GM23338 (cell line): ENCODE results near the gene COPA. TPM values are rescaled to one million over a fixed set of nuclear protein-coding genes. Genes with fewer than 3 reads are reported as not detected.

Source experiments
- ATAC-seq: fragments of 200-7000 bp; cut with Tn5 transposase; 3 replicates; pipeline ENCODE4 v1.9.1; 2020
- DNase-seq: peaks from one replicate; pipeline ENCODE4 v3.0.0-alpha.2; 2015; ENCODE audit warnings: low spot score
- H2AFZ ChIP-seq: fragments of 200-600 bp; sonication (generic); 2 replicates; pipeline ENCODE4 v1.8.0; 2016; ENCODE audit warnings: antibody characterized with exemption, mild to moderate bottlenecking, moderate library complexity
- H3F3A ChIP-seq: fragments of 200-600 bp; sonication (generic); replicated peaks from 2 replicates; pipeline ENCODE4 v1.8.0; 2017; ENCODE audit warnings: antibody characterized with exemption, mixed run types, low read depth
- H3K27ac ChIP-seq: fragments of 200-600 bp; sonication (generic); 2 replicates; pipeline ENCODE4 v1.6.1; 2016; ENCODE audit warnings: low read depth
- H3K27me3 ChIP-seq: fragments of 200-600 bp; sonication (generic); 2 replicates; pipeline ENCODE4 v1.8.0; 2016; ENCODE audit warnings: mild to moderate bottlenecking, mixed run types, moderate library complexity; ENCODE audit not compliant: insufficient read depth
- H3K36me3 ChIP-seq: fragments of 200-600 bp; sonication (generic); 2 replicates; pipeline ENCODE4 v1.8.0; 2016; ENCODE audit warnings: mild to moderate bottlenecking; ENCODE audit not compliant: insufficient read depth
- H3K4me1 ChIP-seq: fragments of 200-600 bp; sonication (generic); 2 replicates; pipeline ENCODE4 v1.8.0; 2016; ENCODE audit warnings: mild to moderate bottlenecking, moderate library complexity; ENCODE audit not compliant: insufficient read depth
- H3K4me2 ChIP-seq: fragments of 200-600 bp; sonication (generic); 2 replicates; pipeline ENCODE4 v1.7.1; 2017; ENCODE audit warnings: mixed run types
- H3K4me3 ChIP-seq: fragments of 200-600 bp; sonication (generic); 2 replicates; pipeline ENCODE4 v1.6.1; 2016; ENCODE audit warnings: mixed run types
- H3K79me2 ChIP-seq: fragments of 200-600 bp; sonication (generic); replicated peaks from 2 replicates; pipeline ENCODE4 v1.8.0; 2017; ENCODE audit warnings: mild to moderate bottlenecking; ENCODE audit not compliant: insufficient read depth
- H3K9me2 ChIP-seq: fragments of 200-600 bp; sonication (generic); 2 replicates; pipeline ENCODE4 v1.8.0; 2017; ENCODE audit not compliant: insufficient read depth
- H4K20me1 ChIP-seq: fragments of 200-600 bp; sonication (generic); replicated peaks from 2 replicates; pipeline ENCODE4 v1.8.0; 2017; ENCODE audit warnings: mild to moderate bottlenecking; ENCODE audit not compliant: insufficient read depth
- H3K27ac Mint-ChIP-seq: 2 replicates; pipeline ENCODE4 v1.8.0; 2020; ENCODE audit warnings: inconsistent platforms, mild to moderate bottlenecking, moderate library complexity, mixed read lengths
- H3K27me3 Mint-ChIP-seq: 3 replicates; pipeline ENCODE4 v1.8.0; 2022; ENCODE audit warnings: low read depth, mild to moderate bottlenecking, moderate library complexity, mixed read lengths, inconsistent platforms; ENCODE audit not compliant: insufficient read depth, poor library complexity
- H3K36me3 Mint-ChIP-seq: 3 replicates; pipeline ENCODE4 v1.8.0; 2021; ENCODE audit warnings: low read depth, mild to moderate bottlenecking, inconsistent platforms, moderate library complexity, mixed read lengths
- H3K4me1 Mint-ChIP-seq: 3 replicates; pipeline ENCODE4 v1.8.0; 2020; ENCODE audit warnings: mild to moderate bottlenecking, inconsistent platforms, mixed read lengths
- H3K4me3 Mint-ChIP-seq: 3 replicates; pipeline ENCODE4 v1.8.0; 2021; ENCODE audit warnings: moderate library complexity, mild to moderate bottlenecking, inconsistent platforms, mixed read lengths
- H3K9me3 Mint-ChIP-seq: 3 replicates; pipeline ENCODE4 v1.8.0; 2020; ENCODE audit warnings: moderate library complexity, mild to moderate bottlenecking, inconsistent platforms, mixed read lengths
- CREB1 ChIP-seq: fragments of 250-450 bp; sonication (Bioruptor Pico); IDR thresholded peaks from 2 replicates; pipeline ENCODE4 v1.5.0; 2020; ENCODE audit warnings: low read depth, mild to moderate bottlenecking, moderate library complexity
- EZH2 ChIP-seq: fragments of 200-600 bp; sonication (generic); IDR thresholded peaks from one replicate; pipeline ENCODE4 v1.8.0; 2017; ENCODE audit warnings: antibody characterized with exemption, mild to moderate bottlenecking, low read depth; ENCODE audit not compliant: unreplicated experiment
- NANOG ChIP-seq: IDR thresholded peaks from 2 replicates; pipeline ENCODE4 v1.6.1; 2016; ENCODE audit warnings: antibody characterized with exemption, borderline replicate concordance
- POLR2AphosphoS5 ChIP-seq: IDR thresholded peaks from 2 replicates; pipeline ENCODE4 v1.6.1; 2016; ENCODE audit warnings: antibody characterized with exemption, low read depth
- REST ChIP-seq: IDR thresholded peaks from one replicate; pipeline ENCODE4 v1.6.1; 2018; ENCODE audit warnings: antibody characterized with exemption; ENCODE audit not compliant: unreplicated experiment
- ZNF331 ChIP-seq: fragments of 250-450 bp; sonication (Bioruptor Pico); IDR thresholded peaks from 2 replicates; pipeline ENCODE4 v1.5.0; 2020; ENCODE audit warnings: low read depth, mild to moderate bottlenecking, moderate library complexity
- ZNF462 ChIP-seq: fragments of 250-450 bp; sonication (Bioruptor Pico); IDR thresholded peaks from 2 replicates; pipeline ENCODE4 v1.5.0; 2020; ENCODE audit warnings: mild to moderate bottlenecking, moderate library complexity
- polyA plus RNA-seq: library from polyadenylated mRNA; unstranded; fragments of >200 nt; fragmentation: Nextera tagmentation; extraction: Ambion mirVana; gene quantifications from 2 replicates; pipeline ENCODE4 v1.2.1, GENCODE V29; 2016
- total RNA-seq: library from RNA; depleted of rRNA; stranded (reverse); fragments of >200 nt; shearing (Covaris generic); gene quantifications from 2 replicates; pipeline ENCODE4 v1.2.3, GENCODE V29; 2014

COPA gene
- total and polyA plus RNA-seq, 2 experiments from 2014 or later, result 58.2 to 87.1 TPM

- Histone ChIP-seq H3K27ac (no peak overlapping the region), H3K27me3 (no peaks in the 10 kb centered on the region), H3K4me2 (no peak overlapping the region), H3K36me3 (peaks cover 28% of the 10 kb centered on the region), H3K4me3 (no peak overlapping the region), H3K4me1 (no peaks in the 10 kb centered on the region), H3K79me2 (peaks cover 13% of the 10 kb centered on the region), H2AFZ (no peak overlapping the region), H4K20me1 (peaks cover 8% of the 10 kb centered on the region), H3F3A (no peaks in the 10 kb centered on the region), H3K9me2 (no peaks in the 10 kb centered on the region)
- TF ChIP-seq REST (no peak), POLR2AphosphoS5 (no peak)
- DNase-seq, result no peak
- Mint-ChIP-seq H3K27ac (no peak overlapping the region), H3K4me1 (no peaks in the 10 kb centered on the region), H3K36me3 (peaks cover 46% of the 10 kb centered on the region), H3K4me3 (no peak overlapping the region), H3K9me3 (no peaks in the 10 kb centered on the region), H3K27me3 (peaks cover 1% of the 10 kb centered on the region)
- no peak for ATAC-seq
These were observed 20.2 kb downstream of the COPA start for GRCh38 chr1:160322831-160323230.

- Mint-ChIP-seq H3K4me3 (no peak overlapping the region), H3K36me3 (peaks cover 78% of the 10 kb centered on the region), H3K9me3 (no peaks in the 10 kb centered on the region), H3K27me3 (no peaks in the 10 kb centered on the region), H3K27ac (no peak overlapping the region), H3K4me1 (no peaks in the 10 kb centered on the region)
- DNase-seq, result no peak
- no peaks in the 10 kb centered on the region for H3K9me2 ChIP-seq
- no peak overlapping the region for H3K4me3 ChIP-seq
- peaks cover 45% of the 10 kb centered on the region for H3K36me3 ChIP-seq
- no peak overlapping the region for H3K4me2 ChIP-seq
- no peak overlapping the region for H2AFZ ChIP-seq
- H3F3A ChIP-seq, result no peaks in the 10 kb centered on the region; the same call in 1 of the 2 replicates
- TF ChIP-seq ZNF462 (CRISPR knock-in tag) (no peak), CREB1 (CRISPR knock-in tag) (no peak), REST (no peak), POLR2AphosphoS5 (no peak), ZNF331 (CRISPR knock-in tag) (no peak), EZH2 (no peak), NANOG (no peak)
- no peaks in the 10 kb centered on the region for H3K27me3 ChIP-seq
- H4K20me1 ChIP-seq, result 0 out of 2 replicates have a peak, but pooled peaks cover 2% of the 10 kb centered on the region
- no peak overlapping the region for H3K27ac ChIP-seq
- ATAC-seq, result no peak
- no peaks in the 10 kb centered on the region for H3K4me1 ChIP-seq
- peaks cover 14% of the 10 kb centered on the region for H3K79me2 ChIP-seq
These were observed 27.7 kb downstream of the COPA start for GRCh38 chr1:160315359-160315758.
